Neuron (in vitro differentiated cells): ENCODE results near the gene UBAP2L.
A peak's percentile ranks its signal among the peaks of the same experiment; 100 is the strongest.
"Not testable (repeated sequence)": the region's sequence is repeated elsewhere in the genome, so short reads cannot be mapped to it uniquely, and the experiment has no call there.

Experiments
- H2AFZ ChIP-seq: one replicate; pipeline ENCODE4 v1.6.1; 2013; ENCODE audit warnings: low read depth, mild to moderate bottlenecking, inconsistent platforms, low read length, moderate library complexity
- H3K27me3 ChIP-seq: one replicate; pipeline ENCODE4 v1.6.1; 2013; ENCODE audit warnings: low read length; ENCODE audit not compliant: insufficient read depth
- H3K36me3 ChIP-seq: one replicate; pipeline ENCODE4 v1.6.1; 2013; ENCODE audit warnings: low read length; ENCODE audit not compliant: insufficient read depth
- H3K4me1 ChIP-seq: one replicate; pipeline ENCODE4 v1.6.1; 2013; ENCODE audit warnings: low read length; ENCODE audit not compliant: insufficient read depth
- H3K4me3 ChIP-seq: 2 replicates; pipeline ENCODE4 v1.5.1; 2013; ENCODE audit warnings: mild to moderate bottlenecking, low read length, moderate library complexity
- H3K9me3 ChIP-seq: one replicate; pipeline ENCODE4 v1.6.1; 2013; ENCODE audit warnings: low read length

UBAP2L gene

GRCh38 chr1:154208677-154209388 is 11.9 kb upstream of the UBAP2L start:
- peaks cover 60% of the 10 kb centered on the region for H3K36me3 ChIP-seq
- H3K9me3 ChIP-seq = no peaks in the 10 kb centered on the region
- H3K27me3 ChIP-seq = no peaks in the 10 kb centered on the region
- H3K4me3 ChIP-seq = no peak overlapping the region
- peaks cover 19% of the 10 kb centered on the region for H3K4me1 ChIP-seq
- H2AFZ ChIP-seq = no peak overlapping the region

- peaks cover 67% of the 10 kb centered on the region for H3K36me3 ChIP-seq
- H3K27me3 ChIP-seq = no peaks in the 10 kb centered on the region
- no peaks in the 10 kb centered on the region for H3K9me3 ChIP-seq
- H3K4me3 ChIP-seq = no peak overlapping the region
- peaks cover 5% of the 10 kb centered on the region for H3K4me1 ChIP-seq
- H2AFZ ChIP-seq = no peak overlapping the region
Observed at GRCh38 chr1:154212083-154212482, 8.7 kb upstream of the UBAP2L start.

- Histone ChIP-seq H3K9me3 (no peaks in the 10 kb centered on the region), H3K4me1 (no peaks in the 10 kb centered on the region), H3K4me3 (no peak overlapping the region), H3K27me3 (no peaks in the 10 kb centered on the region), H2AFZ (no peak overlapping the region), H3K36me3 (peaks cover 68% of the 10 kb centered on the region)
Observed at GRCh38 chr1:154213274-154213673, 7.5 kb upstream of the UBAP2L start.

- H3K27me3 ChIP-seq = no peaks in the 10 kb centered on the region
- H3K9me3 ChIP-seq = no peaks in the 10 kb centered on the region
- H3K36me3 ChIP-seq = peaks cover 44% of the 10 kb centered on the region
- H3K4me1 ChIP-seq = peaks cover 23% of the 10 kb centered on the region
- H3K4me3 ChIP-seq = no peak overlapping the region
- no peak overlapping the region for H2AFZ ChIP-seq
Observed at GRCh38 chr1:154218545-154218944, 2.2 kb upstream of the UBAP2L start.

GRCh38 chr1:154219541-154219940 is 1.2 kb upstream of the UBAP2L start:
- peaks cover 24% of the 10 kb centered on the region for H3K4me1 ChIP-seq
- no peak overlapping the region for H2AFZ ChIP-seq
- H3K27me3 ChIP-seq = no peaks in the 10 kb centered on the region
- H3K4me3 ChIP-seq = peak overlapping the region; percentile 74
- H3K9me3 ChIP-seq = no peaks in the 10 kb centered on the region
- H3K36me3 ChIP-seq = peaks cover 34% of the 10 kb centered on the region

- peak overlapping the region; percentile 67 for H3K4me3 ChIP-seq
- no peaks in the 10 kb centered on the region for H3K27me3 ChIP-seq
- H3K36me3 ChIP-seq = peaks cover 44% of the 10 kb centered on the region
- H3K9me3 ChIP-seq = no peaks in the 10 kb centered on the region
- H3K4me1 ChIP-seq = peaks cover 24% of the 10 kb centered on the region
- no peak overlapping the region for H2AFZ ChIP-seq
Observed at GRCh38 chr1:154220970-154221277, 169 bp downstream of the UBAP2L start.

- Histone ChIP-seq H3K9me3 (no peaks in the 10 kb centered on the region), H3K36me3 (peaks cover 44% of the 10 kb centered on the region), H3K4me1 (peaks cover 24% of the 10 kb centered on the region), H3K27me3 (no peaks in the 10 kb centered on the region), H3K4me3 (peak overlapping the region; percentile 67), H2AFZ (no peak overlapping the region)
Observed at GRCh38 chr1:154221278-154222001, 685 bp downstream of the UBAP2L start.

GRCh38 chr1:154222518-154222917 is 1.8 kb downstream of the UBAP2L start:
- peaks cover 24% of the 10 kb centered on the region for H3K4me1 ChIP-seq
- H3K4me3 ChIP-seq = peak overlapping the region; percentile 67
- no peak overlapping the region for H2AFZ ChIP-seq
- H3K36me3 ChIP-seq = peaks cover 47% of the 10 kb centered on the region
- H3K9me3 ChIP-seq = no peaks in the 10 kb centered on the region
- H3K27me3 ChIP-seq = no peaks in the 10 kb centered on the region

GRCh38 chr1:154222918-154223317 is 2.2 kb downstream of the UBAP2L start:
- Histone ChIP-seq H3K36me3 (peaks cover 47% of the 10 kb centered on the region), H3K4me1 (peaks cover 24% of the 10 kb centered on the region), H3K9me3 (no peaks in the 10 kb centered on the region), H3K27me3 (no peaks in the 10 kb centered on the region), H2AFZ (no peak overlapping the region), H3K4me3 (peak overlapping the region; percentile 67)

- H3K36me3 ChIP-seq = peaks cover 46% of the 10 kb centered on the region
- no peak overlapping the region for H3K4me3 ChIP-seq
- no peaks in the 10 kb centered on the region for H3K9me3 ChIP-seq
- no peak overlapping the region for H2AFZ ChIP-seq
- peaks cover 21% of the 10 kb centered on the region for H3K4me1 ChIP-seq
- H3K27me3 ChIP-seq = no peaks in the 10 kb centered on the region
Observed at GRCh38 chr1:154223621-154224020, 2.9 kb downstream of the UBAP2L start.

GRCh38 chr1:154225370-154225769 is 4.6 kb downstream of the UBAP2L start:
- Histone ChIP-seq H3K27me3 (no peaks in the 10 kb centered on the region), H3K9me3 (no peaks in the 10 kb centered on the region), H2AFZ (no peak overlapping the region), H3K4me3 (no peak overlapping the region), H3K36me3 (peaks cover 52% of the 10 kb centered on the region), H3K4me1 (peaks cover 10% of the 10 kb centered on the region)

GRCh38 chr1:154231112-154231511 is 10.4 kb downstream of the UBAP2L start:
- H3K4me1 ChIP-seq, H3K9me3 ChIP-seq, H3K4me3 ChIP-seq, H3K27me3 ChIP-seq, H2AFZ ChIP-seq: not testable (repeated sequence)
- H3K36me3 ChIP-seq = peaks cover 86% of the 10 kb centered on the region

GRCh38 chr1:154233127-154233526 is 12.4 kb downstream of the UBAP2L start:
- H3K36me3 ChIP-seq = peaks cover 87% of the 10 kb centered on the region
- not testable (repeated sequence) for H3K27me3 ChIP-seq, H3K4me1 ChIP-seq, H3K9me3 ChIP-seq, H3K4me3 ChIP-seq, H2AFZ ChIP-seq
